B cell (primary cell): ENCODE results near the gene PDLIM5. TPM values are rescaled to one million over a fixed set of nuclear protein-coding genes. Genes with fewer than 3 reads are reported as not detected.

Source experiments
- ATAC-seq: fragments of 200-7000 bp; cut with Tn5 transposase; one replicate; pipeline ENCODE4 v1.10.0; 2021; ENCODE audit warnings: low read depth, mild to moderate bottlenecking, moderate number of reproducible peaks, moderate library complexity
- CTCF ChIA-PET: fragments of 350-600 bp; sonication (Branson Sonifier 250); formaldehyde crosslinking; loops from one replicate; lab custom pipeline; 2021; ENCODE audit warnings: antibody characterized with exemption, inconsistent platforms; lab: Charles Lee
- POLR2A ChIA-PET: fragments of 350-600 bp; sonication (Branson Sonifier 250); formaldehyde crosslinking; loops from one replicate; lab custom pipeline; 2021; ENCODE audit warnings: antibody characterized with exemption; lab: Charles Lee
- DNase-seq: peaks from one replicate; pipeline ENCODE4 v3.0.0; 2013
- H2AFZ ChIP-seq: 2 replicates; pipeline ENCODE4 v1.6.1; 2012; ENCODE audit warnings: mild to moderate bottlenecking, low read depth, low read length; ENCODE audit not compliant: insufficient read depth, poor library complexity, severe bottlenecking
- H3K27ac ChIP-seq, 2 donors: 1 replicate in 1 of 2; 2 replicates in 1 of 2; pipeline ENCODE4 v1.5.1; 2012 to 2013; ENCODE audit warnings: low read length in 2 of 2, mild to moderate bottlenecking in 2 of 2, moderate library complexity in 1 of 2
- H3K27me3 ChIP-seq, 4 experiments: fragments of 200-600 bp in 1 of 4; sonication (generic) in 1 of 4; replicated peaks in 1 of 4; 1 replicate in 2 of 4; 2 replicates in 2 of 4; pipeline versions ENCODE4 v1.6.1 to v1.7.0; 2013 to 2016; ENCODE audit warnings: low read length in 3 of 4, mild to moderate bottlenecking in 2 of 4, mixed read lengths in 1 of 4, moderate library complexity in 1 of 4; ENCODE audit not compliant: insufficient read depth in 4 of 4, control insufficient read depth in 3 of 4; ENCODE audit errors: control extremely low read depth in 1 of 4
- H3K36me3 ChIP-seq, 2 experiments: replicated peaks in 1 of 2; 1 replicate in 1 of 2; 2 replicates in 1 of 2; pipeline versions ENCODE4 v1.6.1 to v1.7.1; 2013; ENCODE audit warnings: low read length in 1 of 2; ENCODE audit not compliant: insufficient read depth in 2 of 2, control insufficient read depth in 1 of 2; ENCODE audit errors: control extremely low read depth in 1 of 2, extremely low read depth in 1 of 2
- H3K4me1 ChIP-seq, 2 donors: fragments of 200-600 bp in 1 of 2; sonication (generic) in 1 of 2; 1 replicate in 1 of 2; 2 replicates in 1 of 2; pipeline versions ENCODE4 v1.5.1 to v1.6.1; 2013 to 2017; ENCODE audit warnings: low read length in 2 of 2; ENCODE audit not compliant: control insufficient read depth in 2 of 2, insufficient read depth in 2 of 2
- H3K4me2 ChIP-seq: replicated peaks from 2 replicates; pipeline ENCODE3; 2012; ENCODE audit warnings: mild to moderate bottlenecking, low read depth, low read length; ENCODE audit not compliant: poor library complexity, severe bottlenecking
- H3K4me3 ChIP-seq, 5 experiments: fragments of 200-600 bp in 1 of 5; sonication (generic) in 1 of 5; 1 replicate in 3 of 5; 2 replicates in 2 of 5; pipeline versions ENCODE4 v1.5.1 to v1.7.0; 2011 to 2016; ENCODE audit warnings: low read length in 4 of 5, mild to moderate bottlenecking in 4 of 5, low read depth in 2 of 5, control low read depth in 1 of 5, moderate library complexity in 1 of 5; ENCODE audit not compliant: insufficient read depth in 1 of 5; ENCODE audit errors: control extremely low read depth in 1 of 5, extremely low read depth in 1 of 5
- H3K79me2 ChIP-seq: fragments of 200-600 bp; sonication (generic); one replicate; pipeline ENCODE4 v1.6.0; 2016; ENCODE audit warnings: low read length; ENCODE audit not compliant: control insufficient read depth, insufficient read depth
- H3K9ac ChIP-seq: fragments of 200-600 bp; sonication (generic); 2 replicates; pipeline ENCODE4 v1.6.1; 2017; ENCODE audit warnings: mild to moderate bottlenecking, low read length, moderate library complexity
- H3K9me3 ChIP-seq, 3 donors: one replicate each; pipeline versions ENCODE4 v1.6.1 to v1.7.1; 2013; ENCODE audit warnings: low read length in 2 of 3; ENCODE audit not compliant: control insufficient read depth in 2 of 3, insufficient read depth in 1 of 3; ENCODE audit errors: control extremely low read depth in 1 of 3
- H4K20me1 ChIP-seq: 2 replicates; pipeline ENCODE4 v1.6.0; 2012; ENCODE audit warnings: mild to moderate bottlenecking, low read length; ENCODE audit not compliant: insufficient read depth, control insufficient read depth, poor library complexity, severe bottlenecking
- H3K27ac Mint-ChIP-seq: one replicate; pipeline ENCODE4 v1.8.0; 2021; ENCODE audit warnings: mixed read lengths
- H3K27me3 Mint-ChIP-seq: one replicate; pipeline ENCODE4 v1.8.0; 2021; ENCODE audit warnings: mixed read lengths
- H3K4me1 Mint-ChIP-seq: one replicate; pipeline ENCODE4 v1.8.0; 2021; ENCODE audit warnings: mixed read lengths
- H3K4me3 Mint-ChIP-seq: one replicate; pipeline ENCODE4 v1.8.0; 2021; ENCODE audit warnings: mixed read lengths
- H3K9me3 Mint-ChIP-seq: one replicate; pipeline ENCODE4 v1.8.0; 2022; ENCODE audit warnings: mixed read lengths; ENCODE audit not compliant: insufficient read depth
- CTCF ChIP-seq: fragments of 200-600 bp; IDR thresholded peaks from one replicate; pipeline ENCODE4 v1.8.0; 2022; ENCODE audit warnings: antibody characterized with exemption, mild to moderate bottlenecking
- EZH2 ChIP-seq: IDR thresholded peaks from 2 replicates; pipeline ENCODE4 v1.6.1; 2012; ENCODE audit warnings: borderline replicate concordance, low read depth, mild to moderate bottlenecking, moderate library complexity, low read length; ENCODE audit not compliant: insufficient read depth, poor library complexity, severe bottlenecking
- WGBS: methylation state at CpG from one replicate; pipeline ENCODE4 v1.1.5; 2013; ENCODE audit warnings: missing lambda C conversion rate; ENCODE audit not compliant: insufficient coverage; 5-methylcytosine and 5-hydroxymethylcytosine counted together
- intact Hi-C: fragments of 100-400 bp; cut with micrococcal nuclease; formaldehyde crosslinking; loops from one replicate; pipeline ENCODE4 v1.10.0; 2022
- polyA plus RNA-seq: library from polyadenylated mRNA; depleted of rRNA; stranded (reverse); fragments of >200 nt; gene quantifications from 2 replicates; pipeline ENCODE4 v1.2.3, GENCODE V29; 2012
- total RNA-seq, 2 donors: library from RNA; stranded (reverse); fragments of 120-200 nt in 1 of 2; gene quantifications; 1 replicate in 1 of 2; 2 replicates in 1 of 2; pipeline versions ENCODE4 v1.2.3 to v1.2.4, GENCODE V29; 2013 to 2022

The PDLIM5 gene
- total and polyA plus RNA-seq, 2 donors (not counting 1 experiment from before 2014, with no cell fraction given) = 24.0 to 30.2 TPM

GRCh38 chr4:94564252-94564651 lies 112.5 kb downstream of the PDLIM5 start:
- DNase-seq = no peak
- TF ChIP-seq EZH2 (no peak), CTCF (no peak)
- Histone ChIP-seq H3K27me3 (no peaks in the 10 kb centered on the region), H3K36me3 (no peaks in the 10 kb centered on the region), H2AFZ (no peak overlapping the region), H3K4me1 (peaks cover 2 to 3% of the 10 kb centered on the region in 2 donors), H3K79me2 (no peaks in the 10 kb centered on the region), H3K9ac (no peak overlapping the region), H3K27ac (no peak overlapping the region), H3K4me2 (no peak overlapping the region), H3K9me3 (no peaks in the 10 kb centered on the region), H3K4me3 (no peak overlapping the region), H4K20me1 (no peaks in the 10 kb centered on the region)
- Mint-ChIP-seq H3K4me3 (no peak overlapping the region), H3K9me3 (no peaks in the 10 kb centered on the region), H3K4me1 (peaks cover 6% of the 10 kb centered on the region), H3K27ac (no peak overlapping the region), H3K27me3 (no peaks in the 10 kb centered on the region)
- POLR2A ChIA-PET = no interaction called here
- ATAC-seq = no peak
- CTCF ChIA-PET = no interaction called here
- WGBS = no CpG with 5 or more reads among the region's 2 CpGs
- intact Hi-C loops = no loop called here

- no peak overlapping the region for H3K4me3 Mint-ChIP-seq
- Histone ChIP-seq H3K9ac (no peak overlapping the region), H3K4me2 (no peak overlapping the region), H3K4me3 (no peak overlapping the region), H3K27ac (no peak overlapping the region), H3K4me1 (peaks cover 2 to 3% of the 10 kb centered on the region in 2 donors), H3K27me3 (no peaks in the 10 kb centered on the region), H4K20me1 (no peaks in the 10 kb centered on the region), H3K9me3 (no peaks in the 10 kb centered on the region), H3K79me2 (no peaks in the 10 kb centered on the region), H2AFZ (no peak overlapping the region), H3K36me3 (no peaks in the 10 kb centered on the region)
- TF ChIP-seq CTCF = no peak
- TF ChIP-seq EZH2 = no peak
- ATAC-seq = no peak
- POLR2A ChIA-PET = no interaction called here
- DNase-seq = no peak
- intact Hi-C loops = no loop called here
- H3K27ac Mint-ChIP-seq = no peak overlapping the region
- peaks cover 6% of the 10 kb centered on the region for H3K4me1 Mint-ChIP-seq
- no peaks in the 10 kb centered on the region for H3K27me3 Mint-ChIP-seq
- CTCF ChIA-PET = no interaction called here
- 100% methylated on average over 1 of the region's 4 CpGs for WGBS
- H3K9me3 Mint-ChIP-seq = no peaks in the 10 kb centered on the region
These were observed 114.7 kb downstream of the PDLIM5 start for GRCh38 chr4:94566420-94566819.
